GM12878 (cell line): Measurements from ENCODE around the gene DPF3. TPM values are rescaled to one million over a fixed set of nuclear protein-coding genes. Genes with fewer than 3 reads are reported as not detected.

ENCODE experiments used
- ATAC-seq: fragments of 200-7000 bp; cut with Tn5 transposase; 3 replicates; pipeline ENCODE4 v1.9.1; 2020; ENCODE audit warnings: mild to moderate bottlenecking, moderate library complexity
- BruUV-seq: library from RNA; stranded (reverse); fragments of 400-500 nt; replicated peaks from 2 replicates; lab custom pipeline; 2021; lab: Mats Ljungman, UMichigan
- CTCF ChIA-PET: fragments of 300-600 bp; sonication (Branson Sonifier 250); formaldehyde crosslinking; extraction: SDS; loops from one replicate; lab custom pipeline; 2021; ENCODE audit warnings: inconsistent platforms; lab: Yijun Ruan, JAX
- POLR2A ChIA-PET: fragments of 350-600 bp; formaldehyde crosslinking; extraction: SDS; loops from one replicate; lab custom pipeline; 2021; ENCODE audit warnings: inconsistent platforms; lab: Charles Lee
- RAD21 ChIA-PET: fragments of 300-600 bp; sonication (Branson Sonifier 250); formaldehyde crosslinking; loops from one replicate; lab custom pipeline; 2023; ENCODE audit warnings: antibody characterized with exemption; ENCODE audit not compliant: unreplicated experiment; lab: Charles Lee
- SMC1A ChIA-PET: fragments of 300-600 bp; sonication (Branson Sonifier 250); formaldehyde crosslinking; loops from one replicate; lab custom pipeline; 2023; ENCODE audit not compliant: unreplicated experiment, uncharacterized antibody; lab: Charles Lee
- DNase-seq: peaks from one replicate; pipeline ENCODE4 v3.0.0-alpha.2; 2011; ENCODE audit warnings: low read depth, low spot score
- FAIRE-seq: peaks from 3 replicates; lab custom pipeline; 2011; peaks lifted over from hg19 to GRCh38; lab: Jason Lieb, UNC
- H2AFZ ChIP-seq: 2 replicates; pipeline ENCODE4 v1.6.0; 2011; ENCODE audit warnings: low read depth, low read length, control low read depth; ENCODE audit not compliant: control insufficient read depth
- H3K27ac ChIP-seq: 2 replicates; pipeline ENCODE4 v1.5.1; 2011; ENCODE audit warnings: control low read depth; ENCODE audit not compliant: control insufficient read depth, insufficient read depth
- H3K27me3 ChIP-seq, 2 experiments: replicated peaks in 1 of 2; 2 replicates each; pipeline versions ENCODE4 v1.6.0 to v1.6.1; 2011; ENCODE audit warnings: low read length in 1 of 2; ENCODE audit not compliant: control insufficient read depth in 2 of 2, insufficient read depth in 2 of 2
- H3K36me3 ChIP-seq, 2 experiments: 2 replicates each; pipeline ENCODE4 v1.5.1; 2011; ENCODE audit warnings: low read length in 1 of 2; ENCODE audit not compliant: control insufficient read depth in 2 of 2, insufficient read depth in 2 of 2
- H3K4me1 ChIP-seq: 2 replicates; pipeline ENCODE4 v1.6.1; 2011; ENCODE audit warnings: mild to moderate bottlenecking, low read length, moderate library complexity, mixed read lengths; ENCODE audit not compliant: control insufficient read depth, insufficient read depth
- H3K4me2 ChIP-seq: 2 replicates; pipeline ENCODE4 v1.6.0; 2011; ENCODE audit warnings: control low read depth; ENCODE audit not compliant: control insufficient read depth, insufficient read depth
- H3K4me3 ChIP-seq: fragments of 200-600 bp; sonication (generic); 2 replicates; pipeline ENCODE4 v1.5.1; 2016
- H3K79me2 ChIP-seq: 2 replicates; pipeline ENCODE4 v1.6.0; 2011; ENCODE audit warnings: low read length; ENCODE audit not compliant: control insufficient read depth, insufficient read depth
- H3K9ac ChIP-seq: 2 replicates; pipeline ENCODE4 v1.8.0; 2011; ENCODE audit warnings: low read length, control low read depth, mixed read lengths; ENCODE audit not compliant: control insufficient read depth, insufficient read depth
- H3K9me3 ChIP-seq: replicated peaks from 3 replicates; pipeline ENCODE4 v1.5.1; 2011; ENCODE audit warnings: mild to moderate bottlenecking, low read length; ENCODE audit not compliant: control insufficient read depth, insufficient read depth
- H4K20me1 ChIP-seq: 2 replicates; pipeline ENCODE4 v1.6.0; 2011; ENCODE audit not compliant: control insufficient read depth, insufficient read depth
- ETV6 ChIP-seq, 2 experiments: fragments of 450-650 bp in 1 of 2; IDR thresholded peaks in 1 of 2; conservative IDR thresholded peaks in 1 of 2; 2 replicates each; pipeline ENCODE4 v1.6.1; 2014; ENCODE audit warnings: antibody characterized with exemption in 1 of 2, borderline replicate concordance in 1 of 2, low read depth in 1 of 2, mild to moderate bottlenecking in 1 of 2, moderate library complexity in 1 of 2
- HSF1 ChIP-seq: fragments of 150-350 bp; IDR thresholded peaks from 2 replicates; pipeline ENCODE4 v1.6.1; 2014; ENCODE audit warnings: mild to moderate bottlenecking, low read depth, low read length
- MEF2A ChIP-seq: IDR thresholded peaks from 2 replicates; pipeline ENCODE4 v1.6.1; 2011; ENCODE audit warnings: low read depth, mild to moderate bottlenecking, low read length, moderate library complexity; ENCODE audit not compliant: insufficient read depth
- NR2F1 ChIP-seq: fragments of 450-650 bp; conservative IDR thresholded peaks from 2 replicates; pipeline ENCODE4 v1.6.1; 2017; ENCODE audit warnings: mild to moderate bottlenecking
- SIN3A ChIP-seq: IDR thresholded peaks from 2 replicates; pipeline ENCODE4 v1.6.1; 2012; ENCODE audit warnings: low read depth, low read length, improper control_type of control experiment
- SIX5 ChIP-seq: IDR thresholded peaks from 2 replicates; pipeline ENCODE4 v1.6.1; 2011; ENCODE audit warnings: mild to moderate bottlenecking, low read depth, low read length, moderate library complexity; ENCODE audit not compliant: severe bottlenecking
- SP1 ChIP-seq: IDR thresholded peaks from one replicate; pipeline ENCODE4 v1.6.1; 2011; ENCODE audit warnings: low read depth, low read length
- ZNF207 ChIP-seq: fragments of 450-650 bp; IDR thresholded peaks from 2 replicates; pipeline ENCODE4 v1.6.1; 2014; ENCODE audit warnings: antibody characterized with exemption, mild to moderate bottlenecking, borderline replicate concordance
- WGBS: methylation state at CpG from one replicate; pipeline ENCODE4 v1.1.6; 2016; ENCODE audit warnings: low lambda C conversion rate; ENCODE audit not compliant: insufficient replicate concordance, insufficient coverage; ENCODE audit errors: missing lambda C conversion rate; 5-methylcytosine and 5-hydroxymethylcytosine counted together
- in situ Hi-C: fragments of 300-500 bp; cut with MboI; formaldehyde crosslinking; loops from 9 replicates; pipeline ENCODE4 v1.14.3; 2018; ENCODE audit warnings: mixed read lengths
- intact Hi-C: fragments of 100-400 bp; cut with micrococcal nuclease; formaldehyde crosslinking; loops from one replicate; pipeline ENCODE4 v1.14.2; 2022; ENCODE audit not compliant: unreplicated experiment
- polyA plus RNA-seq, 11 experiments: library from polyadenylated mRNA; depleted of rRNA in 4 of 11; unstranded in 6 of 11; stranded (reverse) in 5 of 11; fragments of >200 nt; fragmentation: Nextera tagmentation in 4 of 11; fragmentation: Illumina TruSeq in 1 of 11; extraction: Ambion mirVana in 4 of 11; extraction: Trizol in 1 of 11; gene quantifications; 1 replicate in 1 of 11; 2 replicates in 10 of 11; pipeline versions ENCODE4 v1.2.1 to v1.2.3, GENCODE V29; 2011 to 2016; ENCODE audit warnings: inconsistent platforms in 2 of 11, missing spikeins in 2 of 11, low read depth in 1 of 11
- total RNA-seq, 4 experiments: library from RNA; depleted of rRNA in 3 of 4; stranded (reverse); fragments of >200 nt in 3 of 4; fragmentation: Illumina TruSeq in 1 of 4; extraction: Trizol in 1 of 4; gene quantifications; 2 replicates each; pipeline versions ENCODE4 v1.2.1 to v1.2.3, GENCODE V29; 2013 to 2021

Gene DPF3
- total and polyA plus RNA-seq, 10 of the 15 experiments (the other 5 are each of a cell fraction or from before 2014, with no cell fraction given): 0.69 to 8.0 (median 2.2) TPM

GRCh38 chr14:72617391-72618031 is 276.4 kb downstream of the DPF3 start:
- FAIRE-seq: no peak
- ChIA-PET POLR2A (interaction anchor here (0.8 kb wide), 1 partner anchor 113 kb away, joined by 4 read pairs; no protein-coding TSS in a partner anchor), CTCF (interaction anchor here (0.7 to 1.1 kb wide), 3 partner anchors 9 to 272 kb away, joined by 3 read pairs; no protein-coding TSS in a partner anchor), RAD21 (no interaction called here), SMC1A (interaction anchor here (0.8 to 1.4 kb wide), 4 partner anchors 13 to 51 kb away, joined by 3 read pairs; no protein-coding TSS in a partner anchor)
- no TSS peak for BruUV-seq
- no peaks in the 10 kb centered on the region for H3K9me3 ChIP-seq
- in situ Hi-C loops: no loop called here
- no peaks in the 10 kb centered on the region for H4K20me1 ChIP-seq
- H3K4me2 ChIP-seq: no peak overlapping the region
- no peak overlapping the region for H3K27ac ChIP-seq
- H3K9ac ChIP-seq: no peak overlapping the region
- no peaks in the 10 kb centered on the region for H3K36me3 ChIP-seq
- intact Hi-C loops: no loop called here
- TF ChIP-seq HSF1 (no peak), SP1 (no peak), NR2F1 (no peak), ZNF207 (no peak), SIN3A (no peak), ETV6 (conservative IDR thresholded peaks at IDR 0.05 in 1 of 2, IDR thresholded peaks at IDR 0.05 in 1 of 2; ENCODE audit: borderline replicate concordance in 1 of 2, low read depth in 1 of 2) (no peak), MEF2A (no peak), SIX5 (no peak)
- H3K4me1 ChIP-seq: no peaks in the 10 kb centered on the region
- no peak overlapping the region for H3K4me3 ChIP-seq
- no peaks in the 10 kb centered on the region for H3K79me2 ChIP-seq
- ATAC-seq: no peak
- no peaks in the 10 kb centered on the region; a peak in 1 of 4 replicates for H3K27me3 ChIP-seq
- DNase-seq: no peak
- H2AFZ ChIP-seq: no peak overlapping the region
- WGBS: 72% methylated on average over 20 of the region's 20 CpGs
